Measurements from ENCODE around the gene SMC5. TPM values are rescaled to one million over a fixed set of nuclear protein-coding genes. Genes with fewer than 3 reads are reported as not detected.

Gene SMC5
- total and polyA plus RNA-seq, 2 of the 8 experiments (the other 6 are each of a cell fraction or from before 2014, with no cell fraction given) = 4.5 to 22.6 TPM

- TF ChIP-seq, protein P1, sequence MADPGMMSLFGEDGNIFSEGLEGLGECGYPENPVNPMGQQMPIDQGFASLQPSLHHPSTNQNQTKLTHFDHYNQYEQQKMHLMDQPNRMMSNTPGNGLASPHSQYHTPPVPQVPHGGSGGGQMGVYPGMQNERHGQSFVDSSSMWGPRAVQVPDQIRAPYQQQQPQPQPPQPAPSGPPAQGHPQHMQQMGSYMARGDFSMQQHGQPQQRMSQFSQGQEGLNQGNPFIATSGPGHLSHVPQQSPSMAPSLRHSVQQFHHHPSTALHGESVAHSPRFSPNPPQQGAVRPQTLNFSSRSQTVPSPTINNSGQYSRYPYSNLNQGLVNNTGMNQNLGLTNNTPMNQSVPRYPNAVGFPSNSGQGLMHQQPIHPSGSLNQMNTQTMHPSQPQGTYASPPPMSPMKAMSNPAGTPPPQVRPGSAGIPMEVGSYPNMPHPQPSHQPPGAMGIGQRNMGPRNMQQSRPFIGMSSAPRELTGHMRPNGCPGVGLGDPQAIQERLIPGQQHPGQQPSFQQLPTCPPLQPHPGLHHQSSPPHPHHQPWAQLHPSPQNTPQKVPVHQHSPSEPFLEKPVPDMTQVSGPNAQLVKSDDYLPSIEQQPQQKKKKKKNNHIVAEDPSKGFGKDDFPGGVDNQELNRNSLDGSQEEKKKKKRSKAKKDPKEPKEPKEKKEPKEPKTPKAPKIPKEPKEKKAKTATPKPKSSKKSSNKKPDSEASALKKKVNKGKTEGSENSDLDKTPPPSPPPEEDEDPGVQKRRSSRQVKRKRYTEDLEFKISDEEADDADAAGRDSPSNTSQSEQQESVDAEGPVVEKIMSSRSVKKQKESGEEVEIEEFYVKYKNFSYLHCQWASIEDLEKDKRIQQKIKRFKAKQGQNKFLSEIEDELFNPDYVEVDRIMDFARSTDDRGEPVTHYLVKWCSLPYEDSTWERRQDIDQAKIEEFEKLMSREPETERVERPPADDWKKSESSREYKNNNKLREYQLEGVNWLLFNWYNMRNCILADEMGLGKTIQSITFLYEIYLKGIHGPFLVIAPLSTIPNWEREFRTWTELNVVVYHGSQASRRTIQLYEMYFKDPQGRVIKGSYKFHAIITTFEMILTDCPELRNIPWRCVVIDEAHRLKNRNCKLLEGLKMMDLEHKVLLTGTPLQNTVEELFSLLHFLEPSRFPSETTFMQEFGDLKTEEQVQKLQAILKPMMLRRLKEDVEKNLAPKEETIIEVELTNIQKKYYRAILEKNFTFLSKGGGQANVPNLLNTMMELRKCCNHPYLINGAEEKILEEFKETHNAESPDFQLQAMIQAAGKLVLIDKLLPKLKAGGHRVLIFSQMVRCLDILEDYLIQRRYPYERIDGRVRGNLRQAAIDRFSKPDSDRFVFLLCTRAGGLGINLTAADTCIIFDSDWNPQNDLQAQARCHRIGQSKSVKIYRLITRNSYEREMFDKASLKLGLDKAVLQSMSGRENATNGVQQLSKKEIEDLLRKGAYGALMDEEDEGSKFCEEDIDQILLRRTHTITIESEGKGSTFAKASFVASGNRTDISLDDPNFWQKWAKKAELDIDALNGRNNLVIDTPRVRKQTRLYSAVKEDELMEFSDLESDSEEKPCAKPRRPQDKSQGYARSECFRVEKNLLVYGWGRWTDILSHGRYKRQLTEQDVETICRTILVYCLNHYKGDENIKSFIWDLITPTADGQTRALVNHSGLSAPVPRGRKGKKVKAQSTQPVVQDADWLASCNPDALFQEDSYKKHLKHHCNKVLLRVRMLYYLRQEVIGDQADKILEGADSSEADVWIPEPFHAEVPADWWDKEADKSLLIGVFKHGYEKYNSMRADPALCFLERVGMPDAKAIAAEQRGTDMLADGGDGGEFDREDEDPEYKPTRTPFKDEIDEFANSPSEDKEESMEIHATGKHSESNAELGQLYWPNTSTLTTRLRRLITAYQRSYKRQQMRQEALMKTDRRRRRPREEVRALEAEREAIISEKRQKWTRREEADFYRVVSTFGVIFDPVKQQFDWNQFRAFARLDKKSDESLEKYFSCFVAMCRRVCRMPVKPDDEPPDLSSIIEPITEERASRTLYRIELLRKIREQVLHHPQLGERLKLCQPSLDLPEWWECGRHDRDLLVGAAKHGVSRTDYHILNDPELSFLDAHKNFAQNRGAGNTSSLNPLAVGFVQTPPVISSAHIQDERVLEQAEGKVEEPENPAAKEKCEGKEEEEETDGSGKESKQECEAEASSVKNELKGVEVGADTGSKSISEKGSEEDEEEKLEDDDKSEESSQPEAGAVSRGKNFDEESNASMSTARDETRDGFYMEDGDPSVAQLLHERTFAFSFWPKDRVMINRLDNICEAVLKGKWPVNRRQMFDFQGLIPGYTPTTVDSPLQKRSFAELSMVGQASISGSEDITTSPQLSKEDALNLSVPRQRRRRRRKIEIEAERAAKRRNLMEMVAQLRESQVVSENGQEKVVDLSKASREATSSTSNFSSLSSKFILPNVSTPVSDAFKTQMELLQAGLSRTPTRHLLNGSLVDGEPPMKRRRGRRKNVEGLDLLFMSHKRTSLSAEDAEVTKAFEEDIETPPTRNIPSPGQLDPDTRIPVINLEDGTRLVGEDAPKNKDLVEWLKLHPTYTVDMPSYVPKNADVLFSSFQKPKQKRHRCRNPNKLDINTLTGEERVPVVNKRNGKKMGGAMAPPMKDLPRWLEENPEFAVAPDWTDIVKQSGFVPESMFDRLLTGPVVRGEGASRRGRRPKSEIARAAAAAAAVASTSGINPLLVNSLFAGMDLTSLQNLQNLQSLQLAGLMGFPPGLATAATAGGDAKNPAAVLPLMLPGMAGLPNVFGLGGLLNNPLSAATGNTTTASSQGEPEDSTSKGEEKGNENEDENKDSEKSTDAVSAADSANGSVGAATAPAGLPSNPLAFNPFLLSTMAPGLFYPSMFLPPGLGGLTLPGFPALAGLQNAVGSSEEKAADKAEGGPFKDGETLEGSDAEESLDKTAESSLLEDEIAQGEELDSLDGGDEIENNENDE (IDR thresholded peaks at IDR 0.05; ENCODE audit: insufficient replicate concordance, low read length) = no peak
- TF ChIP-seq BACH1 (IDR thresholded peaks at IDR 0.05; ENCODE audit: low read length) (no peak), CHD2 (IDR thresholded peaks at IDR 0.05; ENCODE audit: low read length) (no peak), CHD1 (IDR thresholded peaks at IDR 0.05; ENCODE audit: low read depth, low read length) (no peak), GABPA (IDR thresholded peaks at IDR 0.05; ENCODE audit: borderline replicate concordance, insufficient read depth, low read length) (no peak), RFX5 (IDR thresholded peaks at IDR 0.05; ENCODE audit: borderline replicate concordance, low read depth, low read length) (no peak), YY1 (IDR thresholded peaks at IDR 0.05; ENCODE audit: low read depth, low read length) (no peak), CREB1 (IDR thresholded peaks at IDR 0.05) (no peak), BCL11A (IDR thresholded peaks at IDR 0.05; ENCODE audit: low read depth in 2 of 2, low read length in 2 of 2) (no peak), TAF1 (IDR thresholded peaks at IDR 0.05; ENCODE audit: low read depth, low read length) (no peak), EGR1 (IDR thresholded peaks at IDR 0.05; ENCODE audit: borderline replicate concordance, low read depth, low read length) (no peak), SIX5 (IDR thresholded peaks at IDR 0.05; ENCODE audit: low read depth, low read length) (no peak)
- TF ChIP-seq, protein P2, sequence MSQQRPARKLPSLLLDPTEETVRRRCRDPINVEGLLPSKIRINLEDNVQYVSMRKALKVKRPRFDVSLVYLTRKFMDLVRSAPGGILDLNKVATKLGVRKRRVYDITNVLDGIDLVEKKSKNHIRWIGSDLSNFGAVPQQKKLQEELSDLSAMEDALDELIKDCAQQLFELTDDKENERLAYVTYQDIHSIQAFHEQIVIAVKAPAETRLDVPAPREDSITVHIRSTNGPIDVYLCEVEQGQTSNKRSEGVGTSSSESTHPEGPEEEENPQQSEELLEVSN (IDR thresholded peaks at IDR 0.05) = no peak
Observed at GRCh38 chr9:70390933-70391341, 132.2 kb downstream of the SMC5 start (continued).
